Thoracic aorta (tissue), 2 donors: ENCODE measurements around the gene DCST1. TPM values are rescaled to one million over a fixed set of nuclear protein-coding genes. Genes with fewer than 3 reads are reported as not detected.

ENCODE experiments used
- ATAC-seq: fragments of 150-250 bp; one replicate; pipeline ENCODE4 v1.8.0; 2017; ENCODE audit warnings: low read depth; ENCODE audit not compliant: insufficient number of reproducible peaks, low FRiP score
- DNase-seq: peaks from one replicate; pipeline ENCODE4 v3.0.0-alpha.2; 2020; ENCODE audit warnings: low spot score
- H3K27ac ChIP-seq, 2 donors: fragments of 200-600 bp; sonication (generic); 1 replicate in 1 of 2; 2 replicates in 1 of 2; pipeline ENCODE4 v1.5.1; 2016; ENCODE audit warnings: mild to moderate bottlenecking in 2 of 2, moderate library complexity in 2 of 2
- H3K27me3 ChIP-seq: fragments of 200-600 bp; sonication (generic); replicated peaks from 2 replicates; pipeline ENCODE4 v1.6.0; 2016; ENCODE audit warnings: mild to moderate bottlenecking; ENCODE audit not compliant: insufficient read depth
- H3K36me3 ChIP-seq: fragments of 200-600 bp; sonication (generic); one replicate; pipeline ENCODE4 v1.5.1; 2016
- H3K4me1 ChIP-seq, 2 donors: fragments of 200-600 bp; sonication (generic); 1 replicate in 1 of 2; 2 replicates in 1 of 2; pipeline versions ENCODE4 v1.5.1 to v1.6.0; 2016; ENCODE audit warnings: low read depth in 2 of 2, mild to moderate bottlenecking in 1 of 2; ENCODE audit not compliant: control insufficient read depth in 1 of 2
- H3K4me3 ChIP-seq: fragments of 200-600 bp; sonication (generic); 2 replicates; pipeline ENCODE4 v1.5.1; 2016; ENCODE audit warnings: mild to moderate bottlenecking
- H3K9me3 ChIP-seq: fragments of 200-600 bp; sonication (generic); 2 replicates; pipeline ENCODE4 v1.5.1; 2016
- total RNA-seq, 2 donors: library from RNA; depleted of rRNA; stranded (reverse); fragments of >200 nt; gene quantifications; one replicate each; pipeline versions ENCODE4 v1.1.0 to v1.2.3, GENCODE V29; 2016
- TF ChIP-seq, protein P1 (sequence below): fragments of 200-600 bp; sonication (generic); IDR thresholded peaks from one replicate; pipeline ENCODE4 v1.5.1; 2019; ENCODE audit warnings: antibody characterized with exemption

The DCST1 gene
- total RNA-seq, 2 donors from 2014 or later, result not detected

DNA sequence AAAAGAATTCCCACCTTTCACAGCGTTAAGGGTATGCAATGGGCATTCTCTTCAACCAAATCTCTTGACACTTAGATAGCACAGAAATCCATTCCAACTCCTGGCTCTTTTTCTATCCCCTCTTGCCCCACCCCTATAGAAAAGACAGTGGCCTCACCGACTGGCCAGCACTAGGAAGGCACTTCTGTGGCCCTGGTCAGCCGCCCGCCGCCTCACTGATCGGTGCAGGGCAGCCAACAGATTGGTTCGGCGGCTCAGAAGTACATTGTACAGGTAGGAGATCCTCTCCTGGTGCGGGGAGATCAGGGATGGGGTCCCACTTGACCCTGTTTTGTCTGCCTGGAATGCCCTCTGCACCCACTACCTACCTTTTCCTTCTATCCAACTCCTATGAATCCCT lies 9.3 kb upstream of the DCST1 start:
- Histone ChIP-seq H3K9me3 (no peaks in the 10 kb centered on the region), H3K4me1 (no peaks in the 10 kb centered on the region), H3K27ac (no peak overlapping the region), H3K36me3 (no peaks in the 10 kb centered on the region), H3K27me3 (no peaks in the 10 kb centered on the region), H3K4me3 (no peak overlapping the region)
- DNase-seq (no peak), ATAC-seq (no peak)
- TF ChIP-seq, protein P1, sequence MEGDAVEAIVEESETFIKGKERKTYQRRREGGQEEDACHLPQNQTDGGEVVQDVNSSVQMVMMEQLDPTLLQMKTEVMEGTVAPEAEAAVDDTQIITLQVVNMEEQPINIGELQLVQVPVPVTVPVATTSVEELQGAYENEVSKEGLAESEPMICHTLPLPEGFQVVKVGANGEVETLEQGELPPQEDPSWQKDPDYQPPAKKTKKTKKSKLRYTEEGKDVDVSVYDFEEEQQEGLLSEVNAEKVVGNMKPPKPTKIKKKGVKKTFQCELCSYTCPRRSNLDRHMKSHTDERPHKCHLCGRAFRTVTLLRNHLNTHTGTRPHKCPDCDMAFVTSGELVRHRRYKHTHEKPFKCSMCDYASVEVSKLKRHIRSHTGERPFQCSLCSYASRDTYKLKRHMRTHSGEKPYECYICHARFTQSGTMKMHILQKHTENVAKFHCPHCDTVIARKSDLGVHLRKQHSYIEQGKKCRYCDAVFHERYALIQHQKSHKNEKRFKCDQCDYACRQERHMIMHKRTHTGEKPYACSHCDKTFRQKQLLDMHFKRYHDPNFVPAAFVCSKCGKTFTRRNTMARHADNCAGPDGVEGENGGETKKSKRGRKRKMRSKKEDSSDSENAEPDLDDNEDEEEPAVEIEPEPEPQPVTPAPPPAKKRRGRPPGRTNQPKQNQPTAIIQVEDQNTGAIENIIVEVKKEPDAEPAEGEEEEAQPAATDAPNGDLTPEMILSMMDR, result no peak

DNA sequence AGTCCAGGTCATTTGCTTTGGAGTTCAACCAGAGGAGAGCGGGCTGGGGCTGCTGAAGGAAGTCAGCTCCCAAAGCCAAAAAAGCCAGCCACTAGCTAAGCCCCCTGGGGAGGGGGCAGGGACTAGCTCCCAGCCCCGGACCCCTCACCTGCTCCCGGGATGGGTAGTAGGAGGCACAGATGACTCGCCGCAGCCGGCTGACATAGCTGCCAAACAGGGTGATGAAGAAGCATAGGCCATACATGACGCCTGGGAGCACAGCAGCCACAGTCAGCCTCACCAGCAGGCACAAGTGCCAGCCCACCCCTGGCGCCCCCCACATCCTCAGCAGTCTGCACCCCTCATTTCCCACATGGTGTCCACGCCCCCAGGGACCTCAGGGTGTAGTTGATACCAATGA lies 7.5 kb upstream of the DCST1 start:
- ATAC-seq (no peak), DNase-seq (no peak)

DNA sequence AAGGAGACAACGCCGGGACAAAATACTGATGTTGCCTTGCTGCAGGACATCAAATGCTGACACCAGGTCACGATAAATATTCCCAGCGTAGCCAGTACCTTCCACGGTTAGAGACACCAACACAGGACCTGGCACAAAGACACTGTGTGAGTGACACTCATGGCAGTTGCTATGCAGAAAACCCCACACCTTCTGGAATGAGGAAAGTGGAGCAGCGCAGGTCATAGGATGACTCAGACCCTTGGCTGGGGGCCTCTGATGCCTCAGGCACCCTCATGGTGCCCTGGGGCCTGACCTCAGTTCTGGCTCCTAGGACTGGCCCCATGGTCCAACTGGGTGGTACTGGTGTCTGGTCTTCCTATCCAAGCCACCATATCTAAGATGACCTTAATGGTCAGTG lies 7.0 kb upstream of the DCST1 start:
- no peaks in the 10 kb centered on the region for H3K4me1 ChIP-seq
- no peaks in the 10 kb centered on the region for H3K36me3 ChIP-seq
- H3K27me3 ChIP-seq, result no peaks in the 10 kb centered on the region
- TF ChIP-seq, protein P1, result no peak
- H3K4me3 ChIP-seq, result no peak overlapping the region
- H3K9me3 ChIP-seq, result no peaks in the 10 kb centered on the region
- DNase-seq, result no peak
- ATAC-seq, result no peak
- no peak overlapping the region for H3K27ac ChIP-seq

More for the DNA sequence above, 7.5 kb upstream of the DCST1 start:
- Histone ChIP-seq H3K4me3 (no peak overlapping the region), H3K27ac (no peak overlapping the region), H3K9me3 (no peaks in the 10 kb centered on the region), H3K36me3 (no peaks in the 10 kb centered on the region), H3K4me1 (no peaks in the 10 kb centered on the region), H3K27me3 (no peaks in the 10 kb centered on the region)
- TF ChIP-seq, protein P1, result no peak

- Histone ChIP-seq H3K4me3 (no peak overlapping the region), H3K36me3 (no peaks in the 10 kb centered on the region), H3K27me3 (no peaks in the 10 kb centered on the region), H3K27ac (no peak overlapping the region), H3K9me3 (no peaks in the 10 kb centered on the region), H3K4me1 (no peaks in the 10 kb centered on the region)
- ATAC-seq, result no peak
- TF ChIP-seq, protein P1, result no peak
- no peak for DNase-seq
Observed at GRCh38 chr1:155029513-155030242, 3.9 kb upstream of the DCST1 start.

GRCh38 chr1:155030243-155030795 lies 3.3 kb upstream of the DCST1 start:
- Histone ChIP-seq H3K27me3 (no peaks in the 10 kb centered on the region), H3K9me3 (no peaks in the 10 kb centered on the region), H3K4me1 (no peaks in the 10 kb centered on the region), H3K4me3 (no peak overlapping the region), H3K36me3 (no peaks in the 10 kb centered on the region), H3K27ac (no peak overlapping the region)
- DNase-seq (no peak), ATAC-seq (no peak)
- TF ChIP-seq, protein P1, result no peak
